Adrenal gland (tissue), 5 donors: ENCODE results near the gene LRRC4C.

Experiments
- POLR2A ChIP-seq, 2 donors: fragments of 450-650 bp; IDR thresholded peaks; one replicate each; pipeline ENCODE4 v1.6.1; 2017; ENCODE audit warnings: antibody characterized with exemption in 2 of 2, mild to moderate bottlenecking in 2 of 2, moderate library complexity in 1 of 2
- TF ChIP-seq, protein P1 (sequence below), 6 experiments: fragments of 450-650 bp in 4 of 6; fragments of 200-600 bp in 2 of 6; sonication (generic) in 1 of 6; IDR thresholded peaks; 1 replicate in 5 of 6; 2 replicates in 1 of 6; pipeline versions ENCODE4 v1.5.1 to v1.8.0; 2016 to 2021; ENCODE audit warnings: antibody characterized with exemption in 6 of 6, mild to moderate bottlenecking in 2 of 6, moderate library complexity in 1 of 6
- donor health status: DM: no; HTN: no; CAD: no.

DNA sequence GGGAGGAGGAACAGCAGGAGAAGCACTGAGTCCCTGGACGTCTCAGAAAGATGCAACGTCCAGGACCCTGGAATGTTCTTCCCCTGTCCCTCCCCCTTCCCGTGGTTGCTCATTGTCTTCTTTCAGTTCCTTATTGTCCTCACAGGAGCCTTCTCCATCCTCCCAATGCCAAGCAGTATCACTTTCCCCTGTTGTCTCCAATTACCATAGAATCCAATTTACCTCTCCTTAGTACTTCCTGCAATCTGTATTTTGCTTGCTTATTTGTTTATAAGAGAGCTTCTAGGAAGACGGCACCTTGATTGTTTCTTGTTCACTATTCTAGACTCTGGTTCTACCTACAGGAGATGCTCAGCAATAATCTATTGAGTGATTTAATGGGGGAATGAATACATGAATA is 1273.7 kb downstream of the LRRC4C start:
- TF ChIP-seq, protein P1, sequence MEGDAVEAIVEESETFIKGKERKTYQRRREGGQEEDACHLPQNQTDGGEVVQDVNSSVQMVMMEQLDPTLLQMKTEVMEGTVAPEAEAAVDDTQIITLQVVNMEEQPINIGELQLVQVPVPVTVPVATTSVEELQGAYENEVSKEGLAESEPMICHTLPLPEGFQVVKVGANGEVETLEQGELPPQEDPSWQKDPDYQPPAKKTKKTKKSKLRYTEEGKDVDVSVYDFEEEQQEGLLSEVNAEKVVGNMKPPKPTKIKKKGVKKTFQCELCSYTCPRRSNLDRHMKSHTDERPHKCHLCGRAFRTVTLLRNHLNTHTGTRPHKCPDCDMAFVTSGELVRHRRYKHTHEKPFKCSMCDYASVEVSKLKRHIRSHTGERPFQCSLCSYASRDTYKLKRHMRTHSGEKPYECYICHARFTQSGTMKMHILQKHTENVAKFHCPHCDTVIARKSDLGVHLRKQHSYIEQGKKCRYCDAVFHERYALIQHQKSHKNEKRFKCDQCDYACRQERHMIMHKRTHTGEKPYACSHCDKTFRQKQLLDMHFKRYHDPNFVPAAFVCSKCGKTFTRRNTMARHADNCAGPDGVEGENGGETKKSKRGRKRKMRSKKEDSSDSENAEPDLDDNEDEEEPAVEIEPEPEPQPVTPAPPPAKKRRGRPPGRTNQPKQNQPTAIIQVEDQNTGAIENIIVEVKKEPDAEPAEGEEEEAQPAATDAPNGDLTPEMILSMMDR (IDR thresholded peaks at IDR 0.05) = no peak
- no peak for TF ChIP-seq POLR2A (IDR thresholded peaks at IDR 0.05)
